HepG2 (cell line): ENCODE measurements around the gene SNAPC3. TPM values are rescaled to one million over a fixed set of nuclear protein-coding genes. Genes with fewer than 3 reads are reported as not detected.

Experiments
- ATF7 ChIP-seq, 2 experiments: fragments of 450-650 bp in 1 of 2; sonication (generic) in 1 of 2; formaldehyde crosslinking in 1 of 2; IDR thresholded peaks; 2 replicates each; pipeline versions ENCODE4 v1.4.0 to v1.6.1; 2016 to 2020; ENCODE audit warnings: antibody characterized with exemption in 1 of 2, mild to moderate bottlenecking in 1 of 2, missing genetic modification reagents in 1 of 2
- FOXM1 ChIP-seq: sonication (generic); formaldehyde crosslinking; IDR thresholded peaks from 2 replicates; pipeline ENCODE4 v1.5.0; 2020; ENCODE audit warnings: missing genetic modification reagents
- GABPB1 ChIP-seq: IDR thresholded peaks from 2 replicates; pipeline ENCODE4 v1.6.1; 2016; ENCODE audit warnings: mild to moderate bottlenecking, missing genetic modification reagents, moderate library complexity, missing compliant biosample characterization
- GPN1 ChIP-seq: sonication (generic); formaldehyde crosslinking; IDR thresholded peaks from 2 replicates; pipeline ENCODE4 v1.5.1; 2020; ENCODE audit warnings: missing genetic modification reagents, borderline replicate concordance
- HCFC1 ChIP-seq: fragments of 150-350 bp; IDR thresholded peaks from 2 replicates; pipeline ENCODE4 v1.6.1; 2014; ENCODE audit warnings: low read depth, low read length
- MAFK ChIP-seq, 2 experiments: IDR thresholded peaks in 1 of 2; conservative IDR thresholded peaks in 1 of 2; 2 replicates each; pipeline ENCODE4 v1.6.1; 2011; ENCODE audit warnings: improper control_type of control experiment in 2 of 2, low read length in 2 of 2
- PHF8 ChIP-seq: sonication (generic); formaldehyde crosslinking; IDR thresholded peaks from 2 replicates; pipeline ENCODE4 v1.5.0; 2020; ENCODE audit warnings: missing genetic modification reagents
- RARA ChIP-seq: IDR thresholded peaks from 2 replicates; pipeline ENCODE4 v1.6.1; 2016; ENCODE audit warnings: missing genetic modification reagents, missing compliant biosample characterization
- SETDB1 ChIP-seq: sonication (generic); formaldehyde crosslinking; IDR thresholded peaks from 2 replicates; pipeline ENCODE4 v1.5.1; 2020; ENCODE audit warnings: missing genetic modification reagents, mild to moderate bottlenecking, borderline replicate concordance
- SKI ChIP-seq: fragments of 450-650 bp; IDR thresholded peaks from one replicate; pipeline ENCODE4 v1.6.1; 2018; ENCODE audit warnings: mild to moderate bottlenecking; ENCODE audit not compliant: partially characterized antibody
- TSC22D2 ChIP-seq: sonication (generic); formaldehyde crosslinking; IDR thresholded peaks from 2 replicates; pipeline ENCODE4 v1.5.1; 2020; ENCODE audit warnings: missing genetic modification reagents, mild to moderate bottlenecking, borderline replicate concordance
- ZKSCAN1 ChIP-seq: fragments of 150-350 bp; IDR thresholded peaks from 2 replicates; pipeline ENCODE4 v1.6.1; 2014; ENCODE audit warnings: low read length
- ZNF329 ChIP-seq: sonication (generic); formaldehyde crosslinking; IDR thresholded peaks from 2 replicates; pipeline ENCODE4 v1.9.0; 2021; ENCODE audit warnings: low read depth, mild to moderate bottlenecking, missing genetic modification reagents
- ZNF678 ChIP-seq: sonication (generic); formaldehyde crosslinking; IDR thresholded peaks from 2 replicates; pipeline ENCODE4 v1.4.0; 2020; ENCODE audit warnings: mild to moderate bottlenecking, missing genetic modification reagents
- ZSCAN29 ChIP-seq: sonication (generic); formaldehyde crosslinking; conservative IDR thresholded peaks from 2 replicates; pipeline ENCODE4 v1.4.0; 2020; ENCODE audit warnings: mild to moderate bottlenecking, missing genetic modification reagents
- polyA plus RNA-seq, 8 experiments: library from polyadenylated mRNA; depleted of rRNA in 3 of 8; stranded (reverse) in 7 of 8; unstranded in 1 of 8; fragments of >200 nt; fragmentation: Illumina TruSeq in 4 of 8; extraction: Trizol in 4 of 8; gene quantifications; 2 replicates each; pipeline versions ENCODE4 v1.2.1 to v1.2.3, GENCODE V29; 2011 to 2016; ENCODE audit warnings: low read depth in 4 of 8, missing spikeins in 1 of 8, mixed read lengths in 1 of 8; ENCODE audit not compliant: insufficient read depth in 1 of 8
- total RNA-seq, 5 experiments: library from RNA; depleted of rRNA; stranded (reverse); fragments of >200 nt; fragmentation: Illumina TruSeq; extraction: Trizol; gene quantifications; 2 replicates each; pipeline ENCODE4 v1.2.3, GENCODE V29; 2016; ENCODE audit warnings: low read depth in 1 of 5
- TF ChIP-seq, protein P1 (sequence below): sonication (generic); formaldehyde crosslinking; IDR thresholded peaks from 2 replicates; pipeline ENCODE4 v1.5.0; 2020; ENCODE audit warnings: mild to moderate bottlenecking, missing genetic modification reagents
- TF ChIP-seq, protein P2 (sequence below): sonication (generic); formaldehyde crosslinking; IDR thresholded peaks from 2 replicates; pipeline ENCODE4 v1.5.0; 2020; ENCODE audit warnings: missing genetic modification reagents, mild to moderate bottlenecking, borderline replicate concordance
- TF ChIP-seq, protein P3 (sequence below): sonication (generic); formaldehyde crosslinking; IDR thresholded peaks from 2 replicates; pipeline ENCODE4 v1.4.0; 2020; ENCODE audit warnings: missing genetic modification reagents

SNAPC3 gene
- total and polyA plus RNA-seq, 2 of the 13 experiments (the other 11 are each of a cell fraction or from before 2014, with no cell fraction given) = 25.6 to 26.0 TPM

DNA sequence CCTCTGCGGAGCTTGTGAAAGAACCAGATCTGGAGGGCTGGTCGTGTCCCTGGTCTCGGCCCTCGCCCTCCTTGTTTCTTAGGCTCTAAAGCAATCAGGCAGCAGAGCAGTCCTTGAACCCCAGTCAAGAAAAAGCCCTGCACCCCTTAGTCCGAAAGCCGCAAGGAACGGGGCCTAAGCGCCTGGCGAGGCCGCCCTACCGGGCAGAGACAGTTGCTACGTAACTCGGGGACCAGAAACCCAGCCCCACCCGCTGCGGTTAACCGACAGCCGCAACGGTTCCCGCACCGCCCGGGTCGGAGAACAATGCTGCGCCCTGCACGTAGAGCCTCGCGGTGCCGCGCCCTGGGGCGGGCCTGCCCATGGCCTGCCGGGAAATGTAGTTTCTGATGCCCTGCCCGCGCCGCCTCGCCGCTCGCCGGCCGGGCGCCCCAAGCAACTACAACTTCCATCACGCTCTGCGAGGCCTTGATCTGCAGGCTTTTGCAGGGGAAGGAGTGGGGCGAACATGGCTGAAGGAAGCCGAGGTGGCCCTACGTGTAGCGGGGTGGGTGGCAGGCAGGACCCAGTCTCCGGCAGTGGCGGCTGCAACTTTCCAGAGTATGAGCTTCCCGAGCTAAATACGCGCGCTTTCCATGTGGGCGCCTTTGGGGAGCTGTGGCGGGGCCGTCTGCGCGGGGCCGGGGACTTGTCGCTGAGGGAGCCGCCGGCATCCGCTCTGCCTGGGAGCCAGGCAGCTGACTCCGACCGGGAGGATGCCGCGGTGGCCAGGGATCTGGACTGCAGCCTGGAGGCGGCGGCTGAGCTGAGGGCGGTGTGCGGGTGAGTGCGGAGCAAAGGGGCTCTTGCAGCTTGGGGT, at the start of gene SNAPC3 (continued):
- no peak for TF ChIP-seq MAFK (conservative IDR thresholded peaks at IDR 0.05 in 1 of 2, IDR thresholded peaks at IDR 0.05 in 1 of 2; ENCODE audit: low read length in 2 of 2)
- 0 out of 2 replicates have a peak, but pooled peaks have one; percentile 2 for TF ChIP-seq RARA
- no peak for TF ChIP-seq ZKSCAN1
- TF ChIP-seq SKI = no peak
- TF ChIP-seq, protein P1, sequence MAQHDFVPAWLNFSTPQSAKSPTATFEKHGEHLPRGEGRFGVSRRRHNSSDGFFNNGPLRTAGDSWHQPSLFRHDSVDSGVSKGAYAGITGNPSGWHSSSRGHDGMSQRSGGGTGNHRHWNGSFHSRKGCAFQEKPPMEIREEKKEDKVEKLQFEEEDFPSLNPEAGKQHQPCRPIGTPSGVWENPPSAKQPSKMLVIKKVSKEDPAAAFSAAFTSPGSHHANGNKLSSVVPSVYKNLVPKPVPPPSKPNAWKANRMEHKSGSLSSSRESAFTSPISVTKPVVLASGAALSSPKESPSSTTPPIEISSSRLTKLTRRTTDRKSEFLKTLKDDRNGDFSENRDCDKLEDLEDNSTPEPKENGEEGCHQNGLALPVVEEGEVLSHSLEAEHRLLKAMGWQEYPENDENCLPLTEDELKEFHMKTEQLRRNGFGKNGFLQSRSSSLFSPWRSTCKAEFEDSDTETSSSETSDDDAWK (CRISPR knock-in tag) = no peak
- TF ChIP-seq ZNF329 (CRISPR knock-in tag) = no peak
- TF ChIP-seq ATF7 (IDR thresholded peaks at IDR 0.05) = no peak
- TF ChIP-seq ATF7 (CRISPR knock-in tag; IDR thresholded peaks at IDR 0.05) = peak; percentile 49; the same call in 1 of the 2 replicates
- no peak for TF ChIP-seq SETDB1 (CRISPR knock-in tag)
- peak; percentile 97 for TF ChIP-seq HCFC1
- TF ChIP-seq GPN1 (CRISPR knock-in tag) = no peak
- TF ChIP-seq TSC22D2 (CRISPR knock-in tag) = no peak
- peak; percentile 55; the same call in 1 of the 2 replicates for TF ChIP-seq ZNF678 (CRISPR knock-in tag)
- peak; percentile 73 for TF ChIP-seq ZSCAN29 (CRISPR knock-in tag)
- TF ChIP-seq, protein P2, sequence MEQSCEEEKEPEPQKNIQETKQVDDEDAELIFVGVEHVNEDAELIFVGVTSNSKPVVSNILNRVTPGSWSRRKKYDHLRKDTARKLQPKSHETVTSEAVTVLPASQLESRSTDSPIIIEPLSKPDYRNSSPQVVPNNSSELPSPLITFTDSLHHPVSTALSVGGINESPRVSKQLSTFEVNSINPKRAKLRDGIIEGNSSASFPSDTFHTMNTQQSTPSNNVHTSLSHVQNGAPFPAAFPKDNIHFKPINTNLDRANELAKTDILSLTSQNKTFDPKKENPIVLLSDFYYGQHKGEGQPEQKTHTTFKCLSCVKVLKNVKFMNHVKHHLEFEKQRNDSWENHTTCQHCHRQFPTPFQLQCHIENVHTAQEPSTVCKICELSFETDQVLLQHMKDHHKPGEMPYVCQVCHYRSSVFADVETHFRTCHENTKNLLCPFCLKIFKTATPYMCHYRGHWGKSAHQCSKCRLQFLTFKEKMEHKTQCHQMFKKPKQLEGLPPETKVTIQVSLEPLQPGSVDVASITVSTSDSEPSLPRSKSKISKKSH (CRISPR knock-in tag) = peak; percentile 65; the same call in 1 of the 2 replicates
- TF ChIP-seq GABPB1 (CRISPR knock-in tag) = peak; percentile 92
- TF ChIP-seq PHF8 (CRISPR knock-in tag) = peak; percentile 94
- TF ChIP-seq, protein P3, sequence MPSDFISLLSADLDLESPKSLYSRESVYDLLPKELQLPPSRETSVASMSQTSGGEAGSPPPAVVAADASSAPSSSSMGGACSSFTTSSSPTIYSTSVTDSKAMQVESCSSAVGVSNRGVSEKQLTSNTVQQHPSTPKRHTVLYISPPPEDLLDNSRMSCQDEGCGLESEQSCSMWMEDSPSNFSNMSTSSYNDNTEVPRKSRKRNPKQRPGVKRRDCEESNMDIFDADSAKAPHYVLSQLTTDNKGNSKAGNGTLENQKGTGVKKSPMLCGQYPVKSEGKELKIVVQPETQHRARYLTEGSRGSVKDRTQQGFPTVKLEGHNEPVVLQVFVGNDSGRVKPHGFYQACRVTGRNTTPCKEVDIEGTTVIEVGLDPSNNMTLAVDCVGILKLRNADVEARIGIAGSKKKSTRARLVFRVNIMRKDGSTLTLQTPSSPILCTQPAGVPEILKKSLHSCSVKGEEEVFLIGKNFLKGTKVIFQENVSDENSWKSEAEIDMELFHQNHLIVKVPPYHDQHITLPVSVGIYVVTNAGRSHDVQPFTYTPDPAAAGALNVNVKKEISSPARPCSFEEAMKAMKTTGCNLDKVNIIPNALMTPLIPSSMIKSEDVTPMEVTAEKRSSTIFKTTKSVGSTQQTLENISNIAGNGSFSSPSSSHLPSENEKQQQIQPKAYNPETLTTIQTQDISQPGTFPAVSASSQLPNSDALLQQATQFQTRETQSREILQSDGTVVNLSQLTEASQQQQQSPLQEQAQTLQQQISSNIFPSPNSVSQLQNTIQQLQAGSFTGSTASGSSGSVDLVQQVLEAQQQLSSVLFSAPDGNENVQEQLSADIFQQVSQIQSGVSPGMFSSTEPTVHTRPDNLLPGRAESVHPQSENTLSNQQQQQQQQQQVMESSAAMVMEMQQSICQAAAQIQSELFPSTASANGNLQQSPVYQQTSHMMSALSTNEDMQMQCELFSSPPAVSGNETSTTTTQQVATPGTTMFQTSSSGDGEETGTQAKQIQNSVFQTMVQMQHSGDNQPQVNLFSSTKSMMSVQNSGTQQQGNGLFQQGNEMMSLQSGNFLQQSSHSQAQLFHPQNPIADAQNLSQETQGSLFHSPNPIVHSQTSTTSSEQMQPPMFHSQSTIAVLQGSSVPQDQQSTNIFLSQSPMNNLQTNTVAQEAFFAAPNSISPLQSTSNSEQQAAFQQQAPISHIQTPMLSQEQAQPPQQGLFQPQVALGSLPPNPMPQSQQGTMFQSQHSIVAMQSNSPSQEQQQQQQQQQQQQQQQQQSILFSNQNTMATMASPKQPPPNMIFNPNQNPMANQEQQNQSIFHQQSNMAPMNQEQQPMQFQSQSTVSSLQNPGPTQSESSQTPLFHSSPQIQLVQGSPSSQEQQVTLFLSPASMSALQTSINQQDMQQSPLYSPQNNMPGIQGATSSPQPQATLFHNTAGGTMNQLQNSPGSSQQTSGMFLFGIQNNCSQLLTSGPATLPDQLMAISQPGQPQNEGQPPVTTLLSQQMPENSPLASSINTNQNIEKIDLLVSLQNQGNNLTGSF = peak; percentile 72; the same call in 1 of the 2 replicates
- no peak; the same call in 1 of the 2 replicates for TF ChIP-seq FOXM1 (CRISPR knock-in tag)
